NCI-H128 (cell line): ENCODE results near the gene GMNN.
"Not testable (repeated sequence)": the region's sequence is repeated elsewhere in the genome, so short reads cannot be mapped to it uniquely, and the experiment has no call there.

Experiments
- DNase-seq: peaks from one replicate; lab custom pipeline; 2025; ENCODE audit not compliant: unreplicated experiment; lab: John Stamatoyannopoulos, UW

GMNN gene

GRCh38 chr6:24761193-24761835 is 13.4 kb upstream of the GMNN start:
- no peak for DNase-seq

GRCh38 chr6:24761851-24762250 is 12.9 kb upstream of the GMNN start:
- no peak for DNase-seq

GRCh38 chr6:24763578-24763977 is 11.2 kb upstream of the GMNN start:
- DNase-seq: no peak

GRCh38 chr6:24764833-24765828 is 9.6 kb upstream of the GMNN start:
- DNase-seq: not testable (repeated sequence)

- DNase-seq: not testable (repeated sequence)
Measured at GRCh38 chr6:24765968-24766367, 8.8 kb upstream of the GMNN start.

GRCh38 chr6:24766680-24767462 is 7.9 kb upstream of the GMNN start:
- DNase-seq: no peak

GRCh38 chr6:24768361-24768760 is 6.4 kb upstream of the GMNN start:
- no peak for DNase-seq

- DNase-seq: no peak
Measured at GRCh38 chr6:24775520-24776058, 852 bp downstream of the GMNN start.

- no peak for DNase-seq
Measured at GRCh38 chr6:24777227-24777626, 2.5 kb downstream of the GMNN start.

- DNase-seq: no peak
Measured at GRCh38 chr6:24778121-24778520, 3.4 kb downstream of the GMNN start.

- no peak for DNase-seq
Measured at GRCh38 chr6:24778878-24779277, 4.1 kb downstream of the GMNN start.

GRCh38 chr6:24779416-24780016 is 4.8 kb downstream of the GMNN start:
- DNase-seq: no peak

- no peak for DNase-seq
Measured at GRCh38 chr6:24780206-24780605, 5.5 kb downstream of the GMNN start.

- no peak for DNase-seq
Measured at GRCh38 chr6:24788031-24788665, 13.4 kb downstream of the GMNN start.

- DNase-seq: no peak
Measured at GRCh38 chr6:24795106-24795505, 20.4 kb downstream of the GMNN start.

GRCh38 chr6:24796616-24797290 is 22.0 kb downstream of the GMNN start:
- no peak for DNase-seq

GRCh38 chr6:24797596-24798216 is 23.0 kb downstream of the GMNN start:
- DNase-seq: no peak

- no peak for DNase-seq
Measured at GRCh38 chr6:24798740-24799540, 24.2 kb downstream of the GMNN start, which contains the start of gene ARMH2. ARMH2 (minus strand) TSS chr6:24798917; CDS start chr6:24798857, 60 bp downstream.
